Measurements from ENCODE around the gene PPP2R5C. TPM values are rescaled to one million over a fixed set of nuclear protein-coding genes. Genes with fewer than 3 reads are reported as not detected.

The PPP2R5C gene
- total and polyA plus RNA-seq, 9 of the 15 experiments (the other 6 are each of a cell fraction or from before 2014, with no cell fraction given): 284 to 617 (median 395) TPM

- TF ChIP-seq ZNF639 (CRISPR knock-in tag; conservative IDR thresholded peaks at IDR 0.05 in 1 of 2, IDR thresholded peaks at IDR 0.05 in 1 of 2) (peak in 1 of 2 experiments; percentile 87; a peak in 1 of 4 replicates), ZNF232 (CRISPR knock-in tag; IDR thresholded peaks at IDR 0.05) (no peak), ARID1B (IDR thresholded peaks at IDR 0.05) (peak; percentile 34; the same call in 1 of the 2 replicates), SP1 (CRISPR knock-in tag; IDR thresholded peaks at IDR 0.05) (peak; percentile 87), SMARCE1 (IDR thresholded peaks at IDR 0.05) (0 out of 2 replicates have a peak, but pooled peaks have one; percentile 25), PCBP1 (IDR thresholded peaks at IDR 0.05; ENCODE audit: low read depth, low read length, poor library complexity, severe bottlenecking) (peak; percentile 99), PML (IDR thresholded peaks at IDR 0.05; ENCODE audit: low read length) (peak; percentile 73), MYC (IDR thresholded peaks at IDR 0.05; ENCODE audit: low read depth, low read length) (peak; percentile 62; the same call in 1 of the 2 replicates), MYC (CRISPR knock-in tag; IDR thresholded peaks at IDR 0.05; ENCODE audit: borderline replicate concordance, low read depth) (no peak; the same call in 1 of the 2 replicates), SUPT5H (IDR thresholded peaks at IDR 0.05) (peak; percentile 93), JUN (IDR thresholded peaks at IDR 0.05; ENCODE audit: borderline replicate concordance, low read depth, low read length) (no peak), JUN (CRISPR knock-in tag; IDR thresholded peaks at IDR 0.05; ENCODE audit: borderline replicate concordance) (no peak), TAF9B (IDR thresholded peaks at IDR 0.05; ENCODE audit: partially characterized antibody) (peak; percentile 61), ZNF311 (CRISPR knock-in tag; IDR thresholded peaks at IDR 0.05) (no peak), HLTF (IDR thresholded peaks at IDR 0.05) (peak; percentile 23; the same call in 1 of the 2 replicates), TFAP4 (CRISPR knock-in tag; IDR thresholded peaks at IDR 0.05; ENCODE audit: borderline replicate concordance) (peak; percentile 71), POLR2AphosphoS5 (IDR thresholded peaks at IDR 0.05; ENCODE audit: control insufficient read depth, insufficient read depth, low read depth, low read length) (peak; percentile 83), POLR2H (tag; IDR thresholded peaks at IDR 0.05; ENCODE audit: low read depth) (peak; percentile 60; the same call in 1 of the 2 replicates), MAX (CRISPR knock-in tag; IDR thresholded peaks at IDR 0.05) (peak; percentile 81), PTRF (tag; IDR thresholded peaks at IDR 0.05) (no peak)
Observed at GRCh38 chr14:101761032-101761880, at the start of gene PPP2R5C (continued).
